ENCODE measurements around the gene FBXO5.
"Not testable (repeated sequence)": the region's sequence is repeated elsewhere in the genome, so short reads cannot be mapped to it uniquely, and the experiment has no call there.

Gene FBXO5

GRCh38 chr6:153013438-153013837, 30.6 kb upstream of the FBXO5 start:
- TF ChIP-seq, protein P1, sequence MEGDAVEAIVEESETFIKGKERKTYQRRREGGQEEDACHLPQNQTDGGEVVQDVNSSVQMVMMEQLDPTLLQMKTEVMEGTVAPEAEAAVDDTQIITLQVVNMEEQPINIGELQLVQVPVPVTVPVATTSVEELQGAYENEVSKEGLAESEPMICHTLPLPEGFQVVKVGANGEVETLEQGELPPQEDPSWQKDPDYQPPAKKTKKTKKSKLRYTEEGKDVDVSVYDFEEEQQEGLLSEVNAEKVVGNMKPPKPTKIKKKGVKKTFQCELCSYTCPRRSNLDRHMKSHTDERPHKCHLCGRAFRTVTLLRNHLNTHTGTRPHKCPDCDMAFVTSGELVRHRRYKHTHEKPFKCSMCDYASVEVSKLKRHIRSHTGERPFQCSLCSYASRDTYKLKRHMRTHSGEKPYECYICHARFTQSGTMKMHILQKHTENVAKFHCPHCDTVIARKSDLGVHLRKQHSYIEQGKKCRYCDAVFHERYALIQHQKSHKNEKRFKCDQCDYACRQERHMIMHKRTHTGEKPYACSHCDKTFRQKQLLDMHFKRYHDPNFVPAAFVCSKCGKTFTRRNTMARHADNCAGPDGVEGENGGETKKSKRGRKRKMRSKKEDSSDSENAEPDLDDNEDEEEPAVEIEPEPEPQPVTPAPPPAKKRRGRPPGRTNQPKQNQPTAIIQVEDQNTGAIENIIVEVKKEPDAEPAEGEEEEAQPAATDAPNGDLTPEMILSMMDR (IDR thresholded peaks at IDR 0.05; ENCODE audit: borderline replicate concordance, control extremely low read depth, extremely low read depth, insufficient read depth, missing control alignments), result no peak
- in situ Hi-C loops (cut with MboI; ENCODE audit: low sequenced_read_pairs, unreplicated experiment), result no loop called here
- DNase-seq (ENCODE audit: low spot score), result no peak

GRCh38 chr6:153012856-153013255, 30.0 kb upstream of the FBXO5 start:
- no peak for DNase-seq (ENCODE audit: low spot score)
- in situ Hi-C loops (cut with MboI; ENCODE audit: low sequenced_read_pairs, unreplicated experiment), result no loop called here

DNA sequence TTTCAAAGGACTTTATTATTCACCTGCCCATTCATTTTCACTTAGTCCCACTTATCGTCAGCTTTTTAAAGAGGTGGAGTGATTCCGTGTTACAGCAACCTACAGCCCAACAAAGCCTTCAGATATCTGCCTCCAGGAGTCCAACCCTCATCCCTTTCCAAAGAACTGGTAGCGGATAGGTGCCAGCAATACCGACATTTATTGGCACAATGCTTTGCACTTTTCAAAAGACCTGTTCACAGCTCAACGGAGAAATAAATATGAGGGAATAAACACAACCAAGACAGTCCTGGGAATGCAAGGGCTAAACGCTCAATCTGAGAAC, 20.5 kb upstream of the FBXO5 start:
- TF ChIP-seq, protein P1 (IDR thresholded peaks at IDR 0.05; ENCODE audit: borderline replicate concordance, control extremely low read depth, extremely low read depth, insufficient read depth, missing control alignments), result no peak
- no peak for DNase-seq (ENCODE audit: low spot score)
- in situ Hi-C loops (cut with MboI; ENCODE audit: low sequenced_read_pairs, unreplicated experiment), result no loop called here

More at GRCh38 chr6:153012856-153013255, 30.0 kb upstream of the FBXO5 start:
- TF ChIP-seq, protein P1 (IDR thresholded peaks at IDR 0.05; ENCODE audit: borderline replicate concordance, control extremely low read depth, extremely low read depth, insufficient read depth, missing control alignments), result no peak

GRCh38 chr6:153002613-153003365, 19.9 kb upstream of the FBXO5 start, which contains the start of gene MTRF1L:
Gene MTRF1L (minus strand): TSS chr6:153002709. CDS start chr6:153002685, 24 bp downstream.
- TF ChIP-seq, protein P1 (IDR thresholded peaks at IDR 0.05; ENCODE audit: borderline replicate concordance, control extremely low read depth, extremely low read depth, insufficient read depth, missing control alignments), result no peak
- in situ Hi-C loops (cut with MboI; ENCODE audit: low sequenced_read_pairs, unreplicated experiment), result no loop called here
- peak; percentile 93 for DNase-seq (ENCODE audit: low spot score)

DNA sequence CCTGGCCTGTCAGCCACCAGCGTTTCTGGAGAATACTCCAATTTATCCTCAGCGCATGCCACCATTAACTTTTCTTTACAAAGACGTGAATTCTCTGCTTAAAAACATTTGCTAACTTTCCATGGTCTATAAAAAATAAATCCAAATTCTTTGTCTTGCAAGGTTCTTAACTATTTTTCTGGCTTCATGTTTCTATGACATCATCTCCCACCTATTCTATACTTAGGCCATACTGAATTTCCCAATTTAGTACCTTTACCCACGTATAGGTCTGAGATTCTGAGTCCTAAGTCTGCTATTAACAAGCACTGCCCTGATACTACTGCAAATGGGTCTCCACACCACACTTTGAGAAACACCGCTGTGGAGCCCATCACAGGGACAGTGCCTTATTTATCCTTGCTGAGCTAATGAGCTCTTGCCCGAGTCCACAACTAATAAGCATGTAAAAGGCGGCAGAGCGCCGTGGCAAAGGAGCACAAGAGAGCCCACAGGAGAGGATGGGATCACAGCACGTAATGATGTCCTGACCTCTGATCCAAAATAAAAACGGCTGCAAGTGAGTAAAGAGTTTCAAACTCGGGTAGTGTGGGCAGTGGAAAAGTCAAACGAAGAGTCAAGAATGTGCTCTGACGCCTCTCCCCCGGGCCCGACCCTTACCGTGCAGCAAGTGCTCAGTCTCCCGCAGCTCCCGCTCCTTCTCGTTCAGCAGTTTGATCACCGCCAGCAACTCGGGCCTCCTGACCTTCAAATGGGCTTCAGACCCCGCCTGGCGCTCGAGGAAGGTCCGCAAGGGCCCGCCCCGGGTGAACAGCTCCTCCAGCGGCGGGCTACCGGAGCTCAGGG, 19.1 kb upstream of the FBXO5 start:
- TF ChIP-seq, protein P1 (IDR thresholded peaks at IDR 0.05; ENCODE audit: borderline replicate concordance, control extremely low read depth, extremely low read depth, insufficient read depth, missing control alignments), result no peak
- DNase-seq (ENCODE audit: low spot score), result peak; percentile 19
- in situ Hi-C loops (cut with MboI; ENCODE audit: low sequenced_read_pairs, unreplicated experiment), result no loop called here

DNA sequence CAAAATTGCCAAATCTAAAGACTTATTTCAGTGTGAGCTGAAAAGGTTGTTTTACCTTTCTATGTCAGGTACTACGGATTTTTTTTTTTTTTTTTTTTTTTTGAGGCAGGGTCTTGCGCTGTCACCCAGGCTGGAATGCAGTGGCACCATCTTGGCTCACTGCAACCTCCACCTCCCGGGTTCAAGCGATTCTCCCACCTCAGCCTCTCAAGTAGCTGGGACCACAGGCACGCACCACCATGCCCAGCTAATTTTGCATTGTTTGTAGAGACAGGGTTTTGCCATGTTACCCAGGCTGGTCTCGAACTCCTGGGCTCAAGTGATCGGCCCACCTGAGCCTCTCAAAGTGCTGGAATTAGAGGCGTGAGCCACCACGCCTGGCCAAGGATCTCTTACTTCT, 17.9 kb upstream of the FBXO5 start:
- in situ Hi-C loops (cut with MboI; ENCODE audit: low sequenced_read_pairs, unreplicated experiment); DNase-seq (ENCODE audit: low spot score): not testable (repeated sequence)

DNA sequence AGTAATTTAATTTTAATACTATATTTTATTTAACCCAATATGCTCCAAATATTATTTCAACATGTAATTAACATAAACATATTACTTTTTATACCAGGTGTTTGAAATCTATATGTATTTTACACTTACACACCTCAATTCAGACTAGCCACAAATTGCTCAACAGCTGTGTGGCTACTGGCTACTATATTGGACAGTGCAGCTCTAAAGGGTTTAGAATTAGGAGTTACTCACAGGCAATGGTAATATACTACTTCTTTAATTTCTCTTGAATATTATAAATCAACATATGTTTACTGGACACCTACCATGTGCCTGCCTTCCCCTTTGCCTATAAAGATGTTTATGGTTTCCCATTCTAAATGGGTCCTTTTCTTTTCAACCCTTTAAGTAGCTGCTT, 17.4 kb upstream of the FBXO5 start:
- in situ Hi-C loops (cut with MboI; ENCODE audit: low sequenced_read_pairs, unreplicated experiment), result no loop called here
- TF ChIP-seq, protein P1 (IDR thresholded peaks at IDR 0.05; ENCODE audit: borderline replicate concordance, control extremely low read depth, extremely low read depth, insufficient read depth, missing control alignments), result no peak
- DNase-seq (ENCODE audit: low spot score), result no peak

DNA sequence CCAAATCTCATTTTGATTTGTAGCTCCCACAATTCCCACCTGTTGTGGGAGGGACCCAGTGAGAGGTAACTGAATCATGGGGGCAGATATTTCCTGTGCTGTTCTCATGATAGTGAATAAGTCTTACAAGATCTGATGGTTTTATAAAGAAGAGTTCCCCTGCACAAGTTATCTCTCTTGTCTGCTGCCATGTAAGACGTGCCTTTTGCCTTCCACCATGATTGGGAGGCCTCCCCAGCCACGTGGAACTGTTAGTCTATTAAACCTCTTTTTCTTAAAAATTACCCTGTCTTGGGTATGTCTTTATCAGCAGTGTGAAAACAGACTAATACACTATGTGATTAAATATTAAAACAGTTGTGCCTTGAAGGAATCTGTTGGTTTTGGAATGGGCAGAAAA, 16.7 kb upstream of the FBXO5 start:
- in situ Hi-C loops (cut with MboI; ENCODE audit: low sequenced_read_pairs, unreplicated experiment); DNase-seq (ENCODE audit: low spot score): not testable (repeated sequence)

Data from GM13976 (cell line).